Coronary artery (tissue), 2 donors: Measurements from ENCODE around the gene ICA1L.
"Not testable (repeated sequence)": the region's sequence is repeated elsewhere in the genome, so short reads cannot be mapped to it uniquely, and the experiment has no call there.

Experiments
- DNase-seq: peaks from one replicate; pipeline ENCODE4 v3.0.0-alpha.2; 2017; ENCODE audit warnings: low spot score
- H3K27ac ChIP-seq, 2 donors: fragments of 200-600 bp; sonication (generic); one replicate each; pipeline ENCODE4 v1.5.1; 2016 to 2019
- H3K4me3 ChIP-seq: fragments of 200-600 bp; sonication (generic); 2 replicates; pipeline ENCODE4 v1.5.1; 2016; ENCODE audit warnings: mild to moderate bottlenecking, moderate library complexity
- TF ChIP-seq, protein P1 (sequence below): fragments of 200-600 bp; sonication (generic); IDR thresholded peaks from one replicate; pipeline ENCODE4 v1.5.1; 2019; ENCODE audit warnings: antibody characterized with exemption

The ICA1L gene

DNA sequence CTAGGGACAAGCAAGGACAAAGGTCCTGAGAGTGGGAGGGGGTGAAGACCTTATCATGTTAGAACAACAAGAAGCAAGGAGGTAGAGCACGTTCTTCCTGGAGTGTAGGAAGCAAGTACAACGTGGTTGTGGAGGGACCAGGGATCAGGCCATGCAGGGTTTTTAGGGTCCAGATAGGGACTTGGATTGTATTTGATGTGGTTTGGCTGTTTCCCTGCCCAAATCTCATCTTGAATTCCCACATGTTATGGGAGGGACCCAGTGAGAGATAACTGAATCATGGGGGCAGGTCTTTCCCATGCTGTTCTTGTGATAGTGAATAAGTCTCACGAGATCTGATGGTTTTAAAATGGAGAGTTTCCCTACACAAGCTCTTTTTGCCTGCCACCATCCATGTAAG, 53.2 kb downstream of the ICA1L start:
- no peak overlapping the region for H3K4me3 ChIP-seq
- TF ChIP-seq, protein P1, sequence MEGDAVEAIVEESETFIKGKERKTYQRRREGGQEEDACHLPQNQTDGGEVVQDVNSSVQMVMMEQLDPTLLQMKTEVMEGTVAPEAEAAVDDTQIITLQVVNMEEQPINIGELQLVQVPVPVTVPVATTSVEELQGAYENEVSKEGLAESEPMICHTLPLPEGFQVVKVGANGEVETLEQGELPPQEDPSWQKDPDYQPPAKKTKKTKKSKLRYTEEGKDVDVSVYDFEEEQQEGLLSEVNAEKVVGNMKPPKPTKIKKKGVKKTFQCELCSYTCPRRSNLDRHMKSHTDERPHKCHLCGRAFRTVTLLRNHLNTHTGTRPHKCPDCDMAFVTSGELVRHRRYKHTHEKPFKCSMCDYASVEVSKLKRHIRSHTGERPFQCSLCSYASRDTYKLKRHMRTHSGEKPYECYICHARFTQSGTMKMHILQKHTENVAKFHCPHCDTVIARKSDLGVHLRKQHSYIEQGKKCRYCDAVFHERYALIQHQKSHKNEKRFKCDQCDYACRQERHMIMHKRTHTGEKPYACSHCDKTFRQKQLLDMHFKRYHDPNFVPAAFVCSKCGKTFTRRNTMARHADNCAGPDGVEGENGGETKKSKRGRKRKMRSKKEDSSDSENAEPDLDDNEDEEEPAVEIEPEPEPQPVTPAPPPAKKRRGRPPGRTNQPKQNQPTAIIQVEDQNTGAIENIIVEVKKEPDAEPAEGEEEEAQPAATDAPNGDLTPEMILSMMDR: no peak
- peak overlapping the region in 1 of 2 donors; percentile 10 for H3K27ac ChIP-seq
- DNase-seq: no peak

DNA sequence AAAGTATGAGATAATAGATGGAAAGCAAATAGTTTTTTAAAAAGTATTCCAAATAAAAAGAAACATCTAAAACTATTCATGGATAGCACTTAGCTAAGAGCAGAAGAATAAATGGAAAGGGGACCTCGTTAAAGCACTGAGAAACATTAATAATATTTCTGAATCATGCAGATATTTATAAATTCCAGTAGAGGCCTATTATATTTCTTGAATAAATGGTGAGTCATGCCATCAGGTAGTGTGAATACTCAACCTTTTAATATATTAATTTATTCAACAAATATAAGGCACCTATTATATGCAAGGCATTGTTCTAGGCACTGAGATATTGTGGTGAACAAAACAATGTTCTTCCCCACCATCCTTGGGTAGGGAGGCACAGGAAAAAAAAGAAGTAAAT, 53.8 kb downstream of the ICA1L start:
- TF ChIP-seq, protein P1: no peak
- Histone ChIP-seq H3K4me3 (no peak overlapping the region), H3K27ac (no peak overlapping the region)
- DNase-seq: no peak

DNA sequence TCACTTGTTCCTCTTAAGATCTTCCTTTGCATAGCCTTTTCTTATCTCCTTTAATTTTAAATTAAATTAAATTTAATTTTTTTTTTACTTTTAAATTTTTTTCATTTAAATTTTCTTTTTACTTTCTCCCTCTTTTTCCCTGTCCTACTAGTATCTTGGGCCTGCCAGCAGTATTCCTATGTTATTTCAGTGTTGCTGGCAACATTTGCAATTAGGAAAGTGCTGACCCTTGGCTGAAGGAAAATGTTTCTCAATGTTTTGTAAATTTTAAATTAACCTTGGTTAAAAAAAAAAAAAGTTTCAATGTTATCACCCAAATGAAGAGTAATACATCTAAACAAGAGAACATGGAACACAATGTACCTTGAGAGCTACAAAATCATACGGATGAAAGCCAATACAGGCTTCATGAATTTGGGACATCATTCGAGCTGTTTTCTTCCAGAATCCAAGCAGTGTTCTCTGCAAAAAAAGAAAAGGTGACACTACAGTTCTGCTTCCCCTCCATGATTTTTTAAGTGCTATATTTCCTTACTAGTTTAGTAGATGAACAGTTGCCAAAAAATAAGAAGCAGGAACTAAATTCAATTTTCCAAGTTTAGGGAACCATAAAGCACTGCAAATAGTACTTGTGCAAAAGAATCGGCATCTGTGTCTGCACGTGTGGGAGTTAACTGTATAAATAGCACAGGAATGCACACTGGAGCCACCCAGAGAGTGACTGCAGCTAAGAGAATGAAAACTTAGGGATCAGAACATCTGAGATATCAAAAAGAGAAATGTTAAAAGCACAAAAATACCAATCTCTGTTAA, 55.8 kb downstream of the ICA1L start:
- peak overlapping the region; percentile 21 for H3K4me3 ChIP-seq
- DNase-seq: no peak
- TF ChIP-seq, protein P1: no peak
- H3K27ac ChIP-seq: peak overlapping the region; percentile 55 to 81

DNA sequence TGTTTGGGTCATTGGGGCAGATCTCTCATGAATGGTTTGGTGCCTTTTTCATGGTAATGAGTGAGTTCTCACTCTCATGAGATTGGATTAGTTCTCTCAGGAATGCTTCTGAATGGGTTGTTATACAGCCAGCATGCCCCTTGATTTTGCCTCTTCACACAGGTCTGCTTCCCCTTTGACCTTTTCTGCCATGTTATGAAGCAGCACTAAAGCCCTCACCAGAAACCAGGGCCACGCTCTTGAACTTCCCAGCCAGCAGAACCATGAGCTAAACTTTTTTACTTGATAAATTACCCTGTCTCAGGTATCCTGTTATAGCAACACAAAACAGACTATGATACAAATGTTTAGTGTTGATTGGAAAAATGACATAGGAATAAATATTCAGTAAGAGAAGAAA, 57.3 kb downstream of the ICA1L start:
- Histone ChIP-seq H3K4me3 (no peak overlapping the region), H3K27ac (peak overlapping the region in 1 of 2 donors; percentile 79)
- TF ChIP-seq, protein P1: no peak
- DNase-seq: no peak

DNA sequence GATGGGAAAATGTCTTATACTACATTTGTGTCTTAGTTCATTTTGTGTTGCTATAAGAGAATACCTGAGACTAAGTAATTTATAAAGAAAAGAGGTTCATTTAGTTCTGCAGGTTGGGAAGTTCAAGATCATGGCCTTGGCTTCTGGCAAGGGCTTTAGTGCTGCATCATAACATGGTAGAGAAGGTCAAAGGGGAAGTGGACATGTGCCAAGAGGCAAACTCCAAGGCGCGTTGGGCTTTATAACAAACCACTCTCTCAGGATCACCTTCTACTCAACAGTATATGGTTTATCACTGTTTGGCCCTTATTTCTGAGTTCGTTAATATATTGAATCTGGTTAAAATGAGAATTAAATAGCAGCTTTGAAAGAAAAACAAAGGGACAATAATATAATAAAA, 58.2 kb downstream of the ICA1L start:
- DNase-seq: no peak
- H3K27ac ChIP-seq: no peak overlapping the region
- TF ChIP-seq, protein P1: no peak
- no peak overlapping the region for H3K4me3 ChIP-seq

DNA sequence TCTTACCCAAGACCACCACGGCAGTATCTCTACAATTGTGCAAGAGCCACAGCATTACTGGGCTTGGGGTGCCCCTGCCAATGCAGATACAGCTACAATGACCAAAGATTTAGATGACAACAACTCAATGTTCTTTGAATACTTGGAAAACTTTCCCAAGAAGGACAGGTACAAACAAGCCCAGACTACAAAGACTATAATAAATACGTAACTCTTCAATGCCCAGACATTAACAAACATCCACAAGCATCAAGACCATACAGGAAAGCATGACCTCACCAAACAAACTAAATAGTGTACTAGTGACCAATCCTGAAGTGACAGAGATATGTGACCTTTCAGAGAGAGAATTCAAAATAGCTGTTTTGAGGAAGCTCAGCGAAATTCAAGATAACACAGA, 62.8 kb downstream of the ICA1L start:
- H3K4me3 ChIP-seq: no peak overlapping the region
- no peak overlapping the region for H3K27ac ChIP-seq

DNA sequence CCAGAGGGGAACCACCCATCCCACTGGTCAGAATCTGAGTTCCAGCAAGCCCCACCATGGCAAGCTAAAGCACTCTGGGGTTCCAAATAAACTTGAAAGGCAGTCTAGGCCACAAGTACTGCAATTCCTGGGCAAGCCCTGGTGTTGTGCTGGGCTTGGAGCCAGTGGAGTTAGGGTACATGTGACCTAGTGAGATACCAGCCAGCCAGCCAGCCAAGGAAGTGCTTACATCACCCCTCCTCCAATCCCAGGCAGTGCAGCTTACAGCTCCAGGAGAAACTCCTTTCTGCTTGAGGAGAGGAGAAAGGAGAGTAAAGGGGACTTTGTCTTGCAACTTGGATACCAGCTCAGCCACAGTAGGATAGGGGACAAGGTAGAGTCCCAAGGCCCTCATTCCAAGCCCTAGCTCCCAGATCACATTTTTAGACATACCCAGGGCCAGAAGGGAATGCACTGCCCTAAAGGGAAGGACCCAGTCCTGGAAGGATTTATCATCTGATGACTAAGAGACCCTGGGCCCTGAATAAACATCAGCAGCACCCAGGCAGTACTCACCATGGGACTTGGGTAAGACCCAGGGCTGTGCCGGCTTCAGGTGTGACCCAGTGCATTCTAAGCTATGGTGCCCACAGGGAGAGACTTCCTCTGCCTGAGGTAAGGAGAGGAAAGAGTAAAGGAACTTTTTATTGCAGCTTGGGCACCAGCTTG, 64.0 kb downstream of the ICA1L start:
- peak; percentile 90 for DNase-seq

More for the DNA sequence above, 62.8 kb downstream of the ICA1L start:
- DNase-seq: no peak
- TF ChIP-seq, protein P1: no peak

DNA sequence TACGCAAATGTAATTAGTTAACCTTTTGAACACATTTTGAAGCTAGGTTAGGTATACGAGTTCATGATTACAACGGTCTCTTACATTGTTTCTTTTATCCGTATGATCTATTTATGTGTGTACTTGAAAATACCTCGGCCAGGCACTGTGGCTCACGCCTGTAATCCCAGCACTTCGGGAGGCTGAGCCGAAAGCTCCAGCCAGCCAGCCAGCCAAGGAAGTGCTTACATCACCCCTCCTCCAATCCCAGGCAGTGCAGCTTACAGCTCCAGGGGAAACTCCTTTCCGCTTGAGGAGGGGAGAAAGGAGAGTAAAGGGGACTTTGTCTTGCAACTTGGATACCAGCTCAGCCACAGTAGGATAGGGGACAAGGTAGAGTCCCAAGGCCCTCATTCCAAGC, 65.7 kb downstream of the ICA1L start:
- DNase-seq: peak; percentile 73
- H3K27ac ChIP-seq: peak overlapping the region; percentile 57 to 76

More for the DNA sequence above, 64.0 kb downstream of the ICA1L start:
- H3K4me3 ChIP-seq: not testable (repeated sequence)
- peak overlapping the region; percentile 39 to 88 for H3K27ac ChIP-seq

More for the DNA sequence above, 65.7 kb downstream of the ICA1L start:
- H3K4me3 ChIP-seq: not testable (repeated sequence)
